GM23248 (cell line): ENCODE results near the gene VPS13A. TPM values are rescaled to one million over a fixed set of nuclear protein-coding genes. Genes with fewer than 3 reads are reported as not detected.
"Not testable (repeated sequence)": the region's sequence is repeated elsewhere in the genome, so short reads cannot be mapped to it uniquely, and the experiment has no call there.

Experiments used
- DNase-seq: peaks from one replicate; pipeline ENCODE4 v3.0.0-alpha.2; 2015
- H2AFZ ChIP-seq: fragments of 200-600 bp; sonication (generic); 2 replicates; pipeline ENCODE4 v1.6.1; 2016; ENCODE audit warnings: antibody characterized with exemption
- H3F3A ChIP-seq: fragments of 200-600 bp; sonication (generic); 2 replicates; pipeline ENCODE4 v1.6.1; 2016; ENCODE audit warnings: mild to moderate bottlenecking, antibody characterized with exemption, mixed run types; ENCODE audit not compliant: insufficient read depth
- H3K27ac ChIP-seq: fragments of 200-600 bp; sonication (generic); 2 replicates; pipeline ENCODE4 v1.5.1; 2016; ENCODE audit warnings: mild to moderate bottlenecking
- H3K27me3 ChIP-seq: fragments of 200-600 bp; sonication (generic); replicated peaks from 2 replicates; pipeline ENCODE4 v1.6.1; 2016; ENCODE audit warnings: mild to moderate bottlenecking; ENCODE audit not compliant: insufficient read depth
- H3K36me3 ChIP-seq: fragments of 200-600 bp; sonication (generic); 2 replicates; pipeline ENCODE4 v1.6.1; 2016; ENCODE audit warnings: low read depth, mild to moderate bottlenecking
- H3K4me1 ChIP-seq: fragments of 200-600 bp; sonication (generic); 2 replicates; pipeline ENCODE4 v1.6.1; 2016; ENCODE audit warnings: mild to moderate bottlenecking; ENCODE audit not compliant: insufficient read depth
- H3K4me2 ChIP-seq: fragments of 200-600 bp; sonication (generic); one replicate; pipeline ENCODE4 v1.6.1; 2016; ENCODE audit warnings: mild to moderate bottlenecking; ENCODE audit not compliant: unreplicated experiment
- H3K4me3 ChIP-seq: fragments of 200-600 bp; sonication (generic); 2 replicates; pipeline ENCODE4 v1.5.1; 2016; ENCODE audit warnings: mild to moderate bottlenecking
- H3K79me2 ChIP-seq: fragments of 200-600 bp; sonication (generic); 2 replicates; pipeline ENCODE4 v1.6.1; 2016; ENCODE audit warnings: mild to moderate bottlenecking; ENCODE audit not compliant: insufficient read depth
- H3K9ac ChIP-seq: fragments of 200-600 bp; sonication (generic); 2 replicates; pipeline ENCODE4 v1.6.1; 2016; ENCODE audit warnings: mild to moderate bottlenecking
- H3K9me2 ChIP-seq: fragments of 200-600 bp; sonication (generic); 2 replicates; pipeline ENCODE4 v1.6.1; 2016; ENCODE audit warnings: mixed run types, mild to moderate bottlenecking, moderate library complexity; ENCODE audit not compliant: insufficient read depth
- H3K9me3 ChIP-seq: fragments of 200-600 bp; sonication (generic); one replicate; pipeline ENCODE4 v1.6.1; 2017; ENCODE audit warnings: low read depth
- H4K20me1 ChIP-seq: fragments of 200-600 bp; sonication (generic); 2 replicates; pipeline ENCODE4 v1.6.0; 2016; ENCODE audit not compliant: insufficient read depth
- EZH2 ChIP-seq: fragments of 200-600 bp; sonication (generic); IDR thresholded peaks from 2 replicates; pipeline ENCODE4 v1.6.1; 2018; ENCODE audit warnings: antibody characterized with exemption, mild to moderate bottlenecking; ENCODE audit not compliant: insufficient read depth, poor library complexity, severe bottlenecking
- EZH2phosphoT487 ChIP-seq: fragments of 200-600 bp; sonication (generic); IDR thresholded peaks from 2 replicates; pipeline ENCODE4 v1.6.1; 2018; ENCODE audit warnings: antibody characterized with exemption, moderate library complexity, mild to moderate bottlenecking, low read depth; ENCODE audit not compliant: insufficient read depth
- WGBS, 2 experiments: methylation state at CpG; one replicate each; pipeline ENCODE4 v1.1.6; 2015 to 2017; ENCODE audit warnings: low lambda C conversion rate in 2 of 2, low coverage in 1 of 2; ENCODE audit errors: missing lambda C conversion rate in 2 of 2; 5-methylcytosine and 5-hydroxymethylcytosine counted together
- in situ Hi-C: fragments of 300-500 bp; cut with MboI; formaldehyde crosslinking; loops from 2 replicates; pipeline ENCODE4 v1.15.0; 2020
- polyA plus RNA-seq: library from polyadenylated mRNA; unstranded; fragments of >200 nt; fragmentation: Nextera tagmentation; extraction: Ambion mirVana; gene quantifications from 2 replicates; pipeline ENCODE4 v1.2.1, GENCODE V29; 2016
- total RNA-seq: library from RNA; depleted of rRNA; stranded (reverse); fragments of >200 nt; shearing (Covaris generic); gene quantifications from 2 replicates; pipeline ENCODE4 v1.2.3, GENCODE V29; 2014

Gene VPS13A
- total and polyA plus RNA-seq, 2 experiments from 2014 or later = 8.9 to 15.8 TPM

- in situ Hi-C loops = no loop called here
- H3K27ac ChIP-seq = no peak overlapping the region
- peak overlapping the region; percentile 58; the same call in 1 of the 2 replicates for H2AFZ ChIP-seq
- WGBS, 2 experiments = 62 to 64% methylated on average over 21 of the region's 21 CpGs
- no peak overlapping the region for H3K4me2 ChIP-seq
- no peaks in the 10 kb centered on the region for H4K20me1 ChIP-seq
- H3K27me3 ChIP-seq = no peaks in the 10 kb centered on the region
- no peaks in the 10 kb centered on the region for H3K79me2 ChIP-seq
- H3F3A ChIP-seq = no peaks in the 10 kb centered on the region
- no peaks in the 10 kb centered on the region for H3K4me1 ChIP-seq
- peak; percentile 87 for DNase-seq
- H3K9me3 ChIP-seq = no peaks in the 10 kb centered on the region
- no peak overlapping the region for H3K9ac ChIP-seq
- TF ChIP-seq EZH2 = no peak
- no peak overlapping the region for H3K4me3 ChIP-seq
- H3K36me3 ChIP-seq = no peaks in the 10 kb centered on the region
- H3K9me2 ChIP-seq = no peaks in the 10 kb centered on the region
Measured at GRCh38 chr9:77433675-77434445, 256.5 kb downstream of the VPS13A start.

GRCh38 chr9:77435277-77435676 is 257.9 kb downstream of the VPS13A start:
- Histone ChIP-seq H3K9me3 (no peaks in the 10 kb centered on the region), H3K27ac (no peak overlapping the region), H3K9me2 (no peaks in the 10 kb centered on the region), H2AFZ (no peak overlapping the region), H3K79me2 (no peaks in the 10 kb centered on the region), H4K20me1 (no peaks in the 10 kb centered on the region), H3F3A (no peaks in the 10 kb centered on the region), H3K36me3 (no peaks in the 10 kb centered on the region), H3K4me3 (no peak overlapping the region), H3K4me1 (no peaks in the 10 kb centered on the region), H3K4me2 (no peak overlapping the region), H3K9ac (no peak overlapping the region), H3K27me3 (no peaks in the 10 kb centered on the region)
- DNase-seq = no peak
- TF ChIP-seq EZH2phosphoT487 (no peak), EZH2 (no peak)
- 83 to 84% methylated on average over 4 of the region's 4 CpGs for WGBS, 2 experiments
- in situ Hi-C loops = no loop called here

GRCh38 chr9:77435688-77436087 is 258.4 kb downstream of the VPS13A start:
- TF ChIP-seq EZH2phosphoT487 (no peak), EZH2 (no peak)
- Histone ChIP-seq H3K27ac (no peak overlapping the region), H3K27me3 (no peaks in the 10 kb centered on the region), H4K20me1 (no peaks in the 10 kb centered on the region), H2AFZ (no peak overlapping the region), H3K36me3 (no peaks in the 10 kb centered on the region), H3K4me2 (no peak overlapping the region), H3K79me2 (no peaks in the 10 kb centered on the region), H3K4me3 (no peak overlapping the region), H3K9ac (no peak overlapping the region), H3F3A (no peaks in the 10 kb centered on the region), H3K9me2 (no peaks in the 10 kb centered on the region), H3K9me3 (no peaks in the 10 kb centered on the region), H3K4me1 (no peaks in the 10 kb centered on the region)
- in situ Hi-C loops = no loop called here
- DNase-seq = peak; percentile 66
- WGBS, 2 experiments = 70 to 76% methylated on average over 3 of the region's 3 CpGs

- no peaks in the 10 kb centered on the region for H3F3A ChIP-seq
- H3K4me3 ChIP-seq = no peak overlapping the region
- in situ Hi-C loops = no loop called here
- 48 to 66% methylated on average over 3 of the region's 3 CpGs for WGBS, 2 experiments
- no peak for DNase-seq
- no peaks in the 10 kb centered on the region for H3K36me3 ChIP-seq
- H4K20me1 ChIP-seq = no peaks in the 10 kb centered on the region
- no peak overlapping the region for H3K9ac ChIP-seq
- no peaks in the 10 kb centered on the region for H3K4me1 ChIP-seq
- TF ChIP-seq EZH2phosphoT487 = no peak
- TF ChIP-seq EZH2 = no peak
- H3K4me2 ChIP-seq = no peak overlapping the region
- H2AFZ ChIP-seq = no peak overlapping the region
- no peak overlapping the region for H3K27ac ChIP-seq
- H3K9me3 ChIP-seq = no peaks in the 10 kb centered on the region
- H3K27me3 ChIP-seq = no peaks in the 10 kb centered on the region
- H3K9me2 ChIP-seq = no peaks in the 10 kb centered on the region
- no peaks in the 10 kb centered on the region for H3K79me2 ChIP-seq
Measured at GRCh38 chr9:77438653-77439052, 261.3 kb downstream of the VPS13A start.

- Histone ChIP-seq H3K4me1 (no peaks in the 10 kb centered on the region), H3K9me3 (no peaks in the 10 kb centered on the region), H3K9ac (peak overlapping the region; percentile 37), H2AFZ (peak overlapping the region; percentile 74), H3K4me3 (peak overlapping the region; percentile 51), H3K4me2 (peak overlapping the region; percentile 46), H3K27me3 (no peaks in the 10 kb centered on the region), H3K9me2 (no peaks in the 10 kb centered on the region), H3K79me2 (no peaks in the 10 kb centered on the region), H4K20me1 (no peaks in the 10 kb centered on the region), H3K27ac (no peak overlapping the region), H3K36me3 (no peaks in the 10 kb centered on the region), H3F3A (no peaks in the 10 kb centered on the region)
- in situ Hi-C loops = loop anchor here (10.0 kb wide), 1 partner anchor 595 kb away; the partner anchor contains the start of gene GNAQ
- DNase-seq = peak; percentile 64
- no peak for TF ChIP-seq EZH2
- TF ChIP-seq EZH2phosphoT487 = no peak
- 6 to 8% methylated on average over 10 of the region's 10 CpGs for WGBS, 2 experiments
Measured at GRCh38 chr9:77440057-77440456, 262.7 kb downstream of the VPS13A start.

- not testable (repeated sequence) for H3K36me3 ChIP-seq, H3K4me2 ChIP-seq, H4K20me1 ChIP-seq, H3K4me1 ChIP-seq, H3K9ac ChIP-seq, H3K79me2 ChIP-seq, H3K4me3 ChIP-seq, DNase-seq, H2AFZ ChIP-seq, H3K9me2 ChIP-seq, H3K9me3 ChIP-seq, H3K27me3 ChIP-seq, H3F3A ChIP-seq, H3K27ac ChIP-seq
- in situ Hi-C loops = loop anchor here (10.0 kb wide), 1 partner anchor 594 kb away; the partner anchor contains the start of gene GNAQ
- WGBS, 2 experiments = 78 to 79% methylated on average over 7 of the region's 7 CpGs
Measured at GRCh38 chr9:77441124-77441523, 263.8 kb downstream of the VPS13A start.
